HL-60 (cell line): ENCODE measurements around the gene POLR2A.

Experiments used
- CTCF ChIP-seq: IDR thresholded peaks from one replicate; pipeline ENCODE4 v1.5.1; 2011; ENCODE audit warnings: low read length, control low read depth, inconsistent platforms; ENCODE audit not compliant: insufficient read depth
- REST ChIP-seq: IDR thresholded peaks from 2 replicates; pipeline ENCODE4 v1.6.1; 2012; ENCODE audit warnings: low read depth; ENCODE audit not compliant: insufficient replicate concordance

GRCh38 chr17:7437950-7438614, 46.1 kb upstream of the POLR2A start:
- TF ChIP-seq REST (no peak), CTCF (no peak)
